Left lung (tissue), 10 donors: ENCODE data around the gene PLCB3. TPM values are rescaled to one million over a fixed set of nuclear protein-coding genes. Genes with fewer than 3 reads are reported as not detected.

Experiments
- ATAC-seq: fragments of 200-7000 bp; cut with Tn5 transposase; one replicate; pipeline ENCODE4 v1.9.1; 2020; ENCODE audit warnings: moderate library complexity
- DNase-seq, 4 donors: peaks; one replicate each; pipeline ENCODE4 v3.0.0-alpha.2; 2013 to 2020
- H3K27ac ChIP-seq, 2 donors: fragments of 200-600 bp; sonication (generic) in 1 of 2; one replicate each; pipeline versions ENCODE4 v1.5.0 to v1.8.0; 2020 to 2021
- H3K27me3 ChIP-seq, 2 donors: fragments of 200-600 bp; sonication (generic) in 1 of 2; one replicate each; pipeline versions ENCODE4 v1.5.0 to v1.8.0; 2020 to 2021
- H3K36me3 ChIP-seq, 2 donors: fragments of 200-600 bp; sonication (generic) in 1 of 2; one replicate each; pipeline versions ENCODE4 v1.5.0 to v1.8.0; 2020 to 2021
- H3K4me1 ChIP-seq, 2 donors: fragments of 200-600 bp; one replicate each; pipeline ENCODE4 v1.8.0; 2021
- H3K4me3 ChIP-seq, 2 donors: fragments of 200-600 bp; sonication (generic) in 1 of 2; one replicate each; pipeline versions ENCODE4 v1.5.0 to v1.8.0; 2020 to 2021; ENCODE audit warnings: mild to moderate bottlenecking in 1 of 2
- H3K9me3 ChIP-seq, 2 donors: fragments of 200-600 bp; sonication (generic) in 1 of 2; one replicate each; pipeline versions ENCODE4 v1.5.0 to v1.8.0; 2020 to 2021
- intact Hi-C, 2 donors: fragments of 100-400 bp; cut with DNase I; formaldehyde crosslinking; loops; one replicate each; pipeline versions ENCODE4 v1.11.2 to v1.14.2; 2022
- polyA plus RNA-seq, 6 donors: library from polyadenylated mRNA; unstranded; fragments of 120-200 nt; gene quantifications; one replicate each; pipeline ENCODE4 v1.2.1, GENCODE V29; 2013; ENCODE audit not compliant: insufficient read length in 6 of 6
- total RNA-seq, 2 donors: library from RNA; stranded (reverse); fragmentation: NEBNext Ultra II Directional; extraction: Animal tissue kit (Norgen Biotek cat#: 25700); gene quantifications; one replicate each; pipeline ENCODE4 v1.2.1, GENCODE V29; 2021
- TF ChIP-seq, protein P1 (sequence below), 2 donors: fragments of 200-600 bp; sonication (generic) in 1 of 2; IDR thresholded peaks; one replicate each; pipeline versions ENCODE4 v1.5.0 to v1.8.0; 2021; ENCODE audit warnings: antibody characterized with exemption in 2 of 2
- donor health status: DM: no; HTN: yes; CAD: no.
- donor health status: DM: no; HTN: no; CAD: no.

Gene PLCB3
- total and polyA plus RNA-seq, 8 donors = 18.9 to 42.7 (median 21.9) TPM

DNA sequence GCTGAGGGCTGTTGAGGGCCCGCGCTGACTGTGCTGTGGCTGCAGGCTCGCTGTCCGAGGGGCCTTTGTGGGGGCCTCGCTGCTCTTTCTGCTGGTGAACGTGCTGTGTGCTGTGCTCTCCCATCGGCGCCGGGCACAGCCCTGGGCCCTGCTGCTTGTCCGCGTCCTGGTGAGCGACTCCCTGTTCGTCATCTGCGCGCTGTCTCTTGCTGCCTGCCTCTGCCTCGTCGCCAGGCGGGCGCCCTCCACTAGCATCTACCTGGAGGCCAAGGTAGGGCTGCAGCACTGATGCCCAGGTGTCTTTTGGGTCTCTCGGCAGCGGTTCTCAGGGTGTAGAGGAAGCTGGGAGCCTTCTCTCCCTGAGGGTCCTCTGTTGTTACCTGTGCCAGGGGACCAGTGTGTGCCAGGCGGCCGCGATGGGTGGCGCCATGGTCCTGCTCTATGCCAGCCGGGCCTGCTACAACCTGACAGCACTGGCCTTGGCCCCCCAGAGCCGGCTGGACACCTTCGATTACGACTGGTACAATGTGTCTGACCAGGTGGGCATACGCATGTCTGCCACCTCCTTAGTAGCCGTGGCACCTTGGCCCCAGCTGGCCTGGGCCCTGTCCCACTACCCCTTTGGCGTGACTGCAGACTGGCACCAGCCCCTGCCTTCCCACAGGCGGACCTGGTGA, 36.5 kb downstream of the PLCB3 start:
- ATAC-seq (no peak), DNase-seq (no peak)
- peaks cover 24 to 47% of the 10 kb centered on the region in 2 donors for H3K4me1 ChIP-seq
- peaks cover 28 to 30% of the 10 kb centered on the region in 2 donors for H3K27me3 ChIP-seq
- H3K27ac ChIP-seq = no peak overlapping the region
- intact Hi-C loops = no loop called here
- no peak overlapping the region for H3K4me3 ChIP-seq
- H3K36me3 ChIP-seq = peaks cover 0 to 7% of the 10 kb centered on the region in 2 donors
- no peaks in the 10 kb centered on the region for H3K9me3 ChIP-seq
- TF ChIP-seq, protein P1, sequence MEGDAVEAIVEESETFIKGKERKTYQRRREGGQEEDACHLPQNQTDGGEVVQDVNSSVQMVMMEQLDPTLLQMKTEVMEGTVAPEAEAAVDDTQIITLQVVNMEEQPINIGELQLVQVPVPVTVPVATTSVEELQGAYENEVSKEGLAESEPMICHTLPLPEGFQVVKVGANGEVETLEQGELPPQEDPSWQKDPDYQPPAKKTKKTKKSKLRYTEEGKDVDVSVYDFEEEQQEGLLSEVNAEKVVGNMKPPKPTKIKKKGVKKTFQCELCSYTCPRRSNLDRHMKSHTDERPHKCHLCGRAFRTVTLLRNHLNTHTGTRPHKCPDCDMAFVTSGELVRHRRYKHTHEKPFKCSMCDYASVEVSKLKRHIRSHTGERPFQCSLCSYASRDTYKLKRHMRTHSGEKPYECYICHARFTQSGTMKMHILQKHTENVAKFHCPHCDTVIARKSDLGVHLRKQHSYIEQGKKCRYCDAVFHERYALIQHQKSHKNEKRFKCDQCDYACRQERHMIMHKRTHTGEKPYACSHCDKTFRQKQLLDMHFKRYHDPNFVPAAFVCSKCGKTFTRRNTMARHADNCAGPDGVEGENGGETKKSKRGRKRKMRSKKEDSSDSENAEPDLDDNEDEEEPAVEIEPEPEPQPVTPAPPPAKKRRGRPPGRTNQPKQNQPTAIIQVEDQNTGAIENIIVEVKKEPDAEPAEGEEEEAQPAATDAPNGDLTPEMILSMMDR (IDR thresholded peaks at IDR 0.05) = no peak

DNA sequence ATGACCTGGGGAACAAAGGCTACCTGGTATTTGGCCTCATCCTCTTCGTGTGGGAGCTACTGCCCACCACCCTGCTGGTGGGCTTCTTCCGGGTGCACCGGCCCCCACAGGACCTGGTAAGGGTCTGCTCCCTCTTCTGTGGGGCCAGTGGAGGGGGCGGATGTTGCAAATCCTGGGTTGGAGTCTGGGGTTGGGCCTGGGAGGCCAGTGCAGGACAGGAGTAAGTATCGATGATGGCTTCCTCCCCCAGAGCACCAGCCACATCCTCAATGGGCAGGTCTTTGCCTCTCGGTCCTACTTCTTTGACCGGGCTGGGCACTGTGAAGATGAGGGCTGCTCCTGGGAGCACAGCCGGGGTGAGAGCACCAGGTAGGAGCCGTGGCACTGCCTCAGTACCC, 37.0 kb downstream of the PLCB3 start:
- no peak for DNase-seq
- intact Hi-C loops = no loop called here
- no peak overlapping the region for H3K27ac ChIP-seq
- H3K27me3 ChIP-seq = peaks cover 34 to 35% of the 10 kb centered on the region in 2 donors
- peaks cover 20 to 41% of the 10 kb centered on the region in 2 donors for H3K4me1 ChIP-seq
- H3K36me3 ChIP-seq = peaks cover 0 to 7% of the 10 kb centered on the region in 2 donors
- no peak for ATAC-seq
- TF ChIP-seq, protein P1 (IDR thresholded peaks at IDR 0.05) = no peak
- no peak overlapping the region for H3K4me3 ChIP-seq
- H3K9me3 ChIP-seq = no peaks in the 10 kb centered on the region

DNA sequence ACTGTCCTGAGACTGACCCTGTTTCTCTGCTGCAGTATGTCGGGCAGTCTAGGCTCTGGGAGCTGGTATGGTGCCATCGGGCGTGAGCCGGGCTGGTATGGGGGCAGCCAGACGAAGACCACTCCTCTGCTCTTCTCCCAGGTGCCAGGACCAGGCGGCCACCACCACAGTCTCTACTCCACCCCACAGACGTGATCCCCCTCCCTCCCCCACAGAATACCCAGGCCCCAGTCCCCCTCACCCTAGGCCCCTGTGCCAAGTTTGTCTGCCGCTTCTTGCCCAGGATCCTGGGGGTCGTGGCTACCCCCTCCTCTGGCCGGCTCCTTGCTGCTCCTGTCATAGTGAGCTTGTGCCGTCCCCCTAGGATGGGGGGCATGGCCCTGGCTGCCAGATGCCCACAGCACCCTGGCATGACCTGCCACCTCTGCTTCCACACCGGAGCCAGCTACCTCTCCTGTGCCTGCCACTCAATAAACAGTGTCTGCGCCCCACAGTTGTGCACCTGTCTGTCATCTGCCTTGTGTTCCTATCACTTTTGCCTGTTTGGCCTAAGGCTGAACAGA, 37.8 kb downstream of the PLCB3 start:
- ATAC-seq (no peak), DNase-seq (no peak)
- Histone ChIP-seq H3K4me1 (peaks cover 15 to 34% of the 10 kb centered on the region in 2 donors), H3K27me3 (peaks cover 36 to 42% of the 10 kb centered on the region in 2 donors), H3K4me3 (no peak overlapping the region), H3K36me3 (peaks cover 0 to 7% of the 10 kb centered on the region in 2 donors), H3K9me3 (no peaks in the 10 kb centered on the region), H3K27ac (no peak overlapping the region)
- intact Hi-C loops = no loop called here
- TF ChIP-seq, protein P1 (IDR thresholded peaks at IDR 0.05) = no peak

DNA sequence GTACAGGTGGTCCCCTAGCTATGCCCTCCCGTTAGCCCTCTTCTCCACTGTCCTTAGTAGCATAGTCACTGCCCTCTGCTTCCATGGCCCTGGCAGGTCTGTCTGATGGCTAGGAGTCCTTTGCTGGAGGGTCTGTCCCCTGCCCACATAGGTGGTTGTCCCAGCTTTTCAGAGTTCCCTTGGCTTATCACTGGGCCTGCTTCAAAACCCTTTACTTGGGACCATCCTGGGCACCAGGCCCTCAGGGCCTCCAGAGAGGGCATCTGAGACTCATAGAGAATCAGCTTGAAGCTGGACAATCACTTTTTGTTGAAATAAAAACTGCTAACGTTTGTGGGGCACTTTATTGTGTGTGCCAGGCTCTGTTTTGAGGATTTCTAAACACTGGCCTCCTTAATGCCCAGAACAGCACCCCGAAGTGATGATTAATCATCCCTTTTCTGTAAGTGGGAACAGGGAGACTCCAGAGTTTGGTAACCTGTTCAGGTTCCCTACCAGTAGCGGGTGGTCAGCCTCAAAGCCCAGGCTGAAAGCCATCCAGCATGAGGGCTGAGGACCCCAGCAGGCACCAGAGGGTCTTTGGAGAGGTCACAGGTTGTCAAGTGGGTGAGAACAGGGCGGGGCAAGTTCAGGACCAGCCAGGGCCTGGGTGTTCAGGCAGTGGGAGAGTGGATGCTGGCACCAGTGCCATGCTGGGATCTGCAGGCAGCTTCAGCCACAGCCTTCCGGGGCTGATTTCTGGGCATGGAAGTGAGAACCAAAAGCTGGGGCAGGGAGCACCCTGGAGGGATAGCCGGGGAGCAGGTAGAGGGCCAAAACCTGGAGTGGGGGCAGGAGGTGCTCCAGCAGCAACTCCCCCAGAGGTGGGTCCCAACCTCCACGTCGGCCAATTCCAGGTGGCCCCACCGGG, 39.3 kb downstream of the PLCB3 start:
- Histone ChIP-seq H3K27me3 (peaks cover 36 to 58% of the 10 kb centered on the region in 2 donors), H3K27ac (no peak overlapping the region), H3K36me3 (peaks cover 0 to 7% of the 10 kb centered on the region in 2 donors), H3K4me1 (peaks cover 18 to 31% of the 10 kb centered on the region in 2 donors), H3K9me3 (no peaks in the 10 kb centered on the region), H3K4me3 (no peak overlapping the region)
- DNase-seq = no peak
- ATAC-seq = no peak
- intact Hi-C loops = no loop called here
- TF ChIP-seq, protein P1 (IDR thresholded peaks at IDR 0.05) = no peak
